Brain pericyte (primary cell): ENCODE results near the gene NT5DC1.

Source experiments
- DNase-seq: peaks from one replicate; pipeline ENCODE4 v3.0.0-alpha.2; 2012; ENCODE audit warnings: low read depth, low spot score

NT5DC1 gene

GRCh38 chr6:116190550-116190949, 89.9 kb downstream of the NT5DC1 start:
- no peak for DNase-seq

- no peak for DNase-seq
Observed at GRCh38 chr6:116191881-116192280, 91.2 kb downstream of the NT5DC1 start.

- no peak for DNase-seq
Observed at GRCh38 chr6:116192786-116193185, 92.1 kb downstream of the NT5DC1 start.

- DNase-seq, result no peak
Observed at GRCh38 chr6:116196841-116197240, 96.2 kb downstream of the NT5DC1 start.

GRCh38 chr6:116200619-116201249, 100.1 kb downstream of the NT5DC1 start:
- no peak for DNase-seq

- DNase-seq, result no peak
Observed at GRCh38 chr6:116201538-116201937, 100.9 kb downstream of the NT5DC1 start.

GRCh38 chr6:116205281-116205680, 104.6 kb downstream of the NT5DC1 start:
- no peak for DNase-seq

- DNase-seq, result no peak
Observed at GRCh38 chr6:116206231-116206903, 105.7 kb downstream of the NT5DC1 start.

GRCh38 chr6:116208056-116208785, 107.6 kb downstream of the NT5DC1 start:
- no peak for DNase-seq

- no peak for DNase-seq
Observed at GRCh38 chr6:116210316-116210715, 109.7 kb downstream of the NT5DC1 start.

GRCh38 chr6:116210750-116211425, 110.2 kb downstream of the NT5DC1 start:
- DNase-seq, result no peak

GRCh38 chr6:116214681-116215080, 114.0 kb downstream of the NT5DC1 start:
- DNase-seq, result no peak

GRCh38 chr6:116215414-116215813, 114.8 kb downstream of the NT5DC1 start:
- DNase-seq, result no peak

- DNase-seq, result no peak
Observed at GRCh38 chr6:116217069-116217468, 116.4 kb downstream of the NT5DC1 start.

- DNase-seq, result no peak
Observed at GRCh38 chr6:116218172-116218633, 117.5 kb downstream of the NT5DC1 start.

- DNase-seq, result no peak
Observed at GRCh38 chr6:116218866-116219265, 118.2 kb downstream of the NT5DC1 start.

GRCh38 chr6:116221067-116221466, 120.4 kb downstream of the NT5DC1 start:
- DNase-seq, result no peak

- DNase-seq, result no peak
Observed at GRCh38 chr6:116221911-116222310, 121.3 kb downstream of the NT5DC1 start.

- no peak for DNase-seq
Observed at GRCh38 chr6:116223355-116223754, 122.7 kb downstream of the NT5DC1 start.

GRCh38 chr6:116229287-116229913, 128.7 kb downstream of the NT5DC1 start:
- DNase-seq, result peak; percentile 89

- no peak for DNase-seq
Observed at GRCh38 chr6:116234689-116235088, 134.0 kb downstream of the NT5DC1 start.

- peak; percentile 75 for DNase-seq
Observed at GRCh38 chr6:116238083-116238482, 137.4 kb downstream of the NT5DC1 start.
